H1 (cell line): Measurements from ENCODE around the gene PHLDA2. TPM values are rescaled to one million over a fixed set of nuclear protein-coding genes. Genes with fewer than 3 reads are reported as not detected.

Source experiments
- ATF2 ChIP-seq: IDR thresholded peaks from 2 replicates; pipeline ENCODE4 v1.6.1; 2012; ENCODE audit warnings: low read length, inconsistent platforms
- CBX8 ChIP-seq: fragments of 300-800, 300-1000 bp; sonication (generic); IDR thresholded peaks from 2 replicates; pipeline ENCODE4 v1.7.1; 2016; ENCODE audit warnings: low read depth, low read length, borderline replicate concordance
- CEBPB ChIP-seq: IDR thresholded peaks from 2 replicates; pipeline ENCODE4 v1.6.1; 2012; ENCODE audit warnings: low read depth, low read length
- CHD7 ChIP-seq: fragments of 300-600 bp; sonication (generic); IDR thresholded peaks from 2 replicates; pipeline ENCODE4 v1.7.1; 2012; ENCODE audit warnings: low read length, moderate library complexity, mild to moderate bottlenecking, inconsistent platforms; ENCODE audit not compliant: insufficient replicate concordance
- EGR1 ChIP-seq: IDR thresholded peaks from 2 replicates; pipeline ENCODE4 v1.6.1; 2011; ENCODE audit warnings: low read depth, low read length, borderline replicate concordance
- SIRT6 ChIP-seq: IDR thresholded peaks from one replicate; pipeline ENCODE4 v1.7.1; 2012; ENCODE audit warnings: low read length, inconsistent platforms
- SRF ChIP-seq: IDR thresholded peaks from 2 replicates; pipeline ENCODE4 v1.6.1; 2011; ENCODE audit warnings: mild to moderate bottlenecking, low read depth, low read length, moderate library complexity
- TEAD4 ChIP-seq: IDR thresholded peaks from 2 replicates; pipeline ENCODE4 v1.6.1; 2012; ENCODE audit warnings: low read depth, low read length, inconsistent platforms, mixed read lengths
- YY1 ChIP-seq: IDR thresholded peaks from 2 replicates; pipeline ENCODE4 v1.6.1; 2011; ENCODE audit warnings: low read depth, mild to moderate bottlenecking, low read length
- polyA plus RNA-seq, 7 experiments: library from polyadenylated mRNA; depleted of rRNA in 3 of 7; stranded (reverse) in 5 of 7; unstranded in 2 of 7; fragments of >200 nt in 5 of 7; fragments of 200-250 nt in 2 of 7; gene quantifications; 1 replicate in 5 of 7; 2 replicates in 1 of 7; 4 replicates in 1 of 7; pipeline versions ENCODE4 v1.2.1 to v1.2.3, GENCODE V29; 2011 to 2013; ENCODE audit warnings: missing spikeins in 2 of 7, mixed read lengths in 2 of 7
- total RNA-seq: library from RNA; stranded (reverse); fragmentation: NEBNext Ultra II Directional; extraction: Animal tissue kit (Norgen Biotek cat#: 25700); gene quantifications from 2 replicates; pipeline ENCODE4 v1.2.1, GENCODE V29; 2021

The PHLDA2 gene
- total and polyA plus RNA-seq, 2 of the 8 experiments (the other 6 are each of a cell fraction or from before 2014, with no cell fraction given): 5.2 to 7.6 TPM

- TF ChIP-seq ATF2 (no peak), YY1 (no peak), SIRT6 (no peak), TEAD4 (no peak), EGR1 (no peak), CBX8 (no peak), CEBPB (no peak), SRF (no peak), CHD7 (no peak)
Measured at GRCh38 chr11:2940921-2941821, 12.0 kb upstream of the PHLDA2 start (continued).
